Measurements from ENCODE around the gene PDGFRB.

The PDGFRB gene

GRCh38 chr5:150126199-150126920 lies 29.3 kb downstream of the PDGFRB start:
- Histone ChIP-seq H3K4me3 (ENCODE audit: insufficient read depth, low read length, poor library complexity, severe bottlenecking) (no peak overlapping the region), H3K79me2 (ENCODE audit: insufficient read depth, low read length) (no peaks in the 10 kb centered on the region), H3K36me3 (ENCODE audit: low read length) (no peaks in the 10 kb centered on the region), H3K4me2 (ENCODE audit: low read depth, low read length, poor library complexity, severe bottlenecking) (no peak overlapping the region), H3K9me3 (ENCODE audit: insufficient read depth, low read length) (no peaks in the 10 kb centered on the region), H3K9ac (ENCODE audit: low read length) (no peak overlapping the region), H3K27ac (ENCODE audit: low read depth, low read length) (no peak overlapping the region), H3K27me3 (ENCODE audit: low read length) (no peaks in the 10 kb centered on the region), H3K9me2 (replicated peaks; ENCODE audit: insufficient read depth, low read length) (no peaks in the 10 kb centered on the region), H4K20me1 (ENCODE audit: low read depth, low read length) (no peaks in the 10 kb centered on the region), H3F3A (ENCODE audit: insufficient read depth) (no peaks in the 10 kb centered on the region), H2AFZ (ENCODE audit: low read depth, low read length, severe bottlenecking) (no peak overlapping the region)
- TF ChIP-seq CTCF (IDR thresholded peaks at IDR 0.05; ENCODE audit: insufficient read depth, low read length, poor library complexity, severe bottlenecking) (no peak), EZH2phosphoT487 (conservative IDR thresholded peaks at IDR 0.05; ENCODE audit: low read length) (no peak)

GRCh38 chr5:150125334-150125733 lies 30.3 kb downstream of the PDGFRB start:
- Histone ChIP-seq H3K36me3 (ENCODE audit: low read length) (no peaks in the 10 kb centered on the region), H2AFZ (ENCODE audit: low read depth, low read length, severe bottlenecking) (no peak overlapping the region), H3K27me3 (ENCODE audit: low read length) (no peaks in the 10 kb centered on the region), H3K27ac (ENCODE audit: low read depth, low read length) (no peak overlapping the region), H3K4me3 (ENCODE audit: insufficient read depth, low read length, poor library complexity, severe bottlenecking) (no peak overlapping the region), H3K9ac (ENCODE audit: low read length) (no peak overlapping the region), H3F3A (ENCODE audit: insufficient read depth) (no peaks in the 10 kb centered on the region), H3K4me2 (ENCODE audit: low read depth, low read length, poor library complexity, severe bottlenecking) (no peak overlapping the region), H3K79me2 (ENCODE audit: insufficient read depth, low read length) (no peaks in the 10 kb centered on the region), H3K9me3 (ENCODE audit: insufficient read depth, low read length) (no peaks in the 10 kb centered on the region), H4K20me1 (ENCODE audit: low read depth, low read length) (no peaks in the 10 kb centered on the region), H3K9me2 (replicated peaks; ENCODE audit: insufficient read depth, low read length) (no peaks in the 10 kb centered on the region)
- TF ChIP-seq EZH2phosphoT487 (conservative IDR thresholded peaks at IDR 0.05; ENCODE audit: low read length) (no peak), CTCF (IDR thresholded peaks at IDR 0.05; ENCODE audit: insufficient read depth, low read length, poor library complexity, severe bottlenecking) (no peak)

- no peaks in the 10 kb centered on the region for H3K36me3 ChIP-seq (ENCODE audit: low read length)
- H3K27me3 ChIP-seq (ENCODE audit: low read length): no peaks in the 10 kb centered on the region
These were observed 31.0 kb downstream of the PDGFRB start for GRCh38 chr5:150124596-150124995.

More at GRCh38 chr5:150124596-150124995, 31.0 kb downstream of the PDGFRB start:
- Histone ChIP-seq H3K9me2 (replicated peaks; ENCODE audit: insufficient read depth, low read length) (no peaks in the 10 kb centered on the region), H3K27ac (ENCODE audit: low read depth, low read length) (no peak overlapping the region), H3K4me2 (ENCODE audit: low read depth, low read length, poor library complexity, severe bottlenecking) (no peak overlapping the region), H3K9me3 (ENCODE audit: insufficient read depth, low read length) (no peaks in the 10 kb centered on the region), H3K4me3 (ENCODE audit: insufficient read depth, low read length, poor library complexity, severe bottlenecking) (no peak overlapping the region), H4K20me1 (ENCODE audit: low read depth, low read length) (no peaks in the 10 kb centered on the region), H3K9ac (ENCODE audit: low read length) (no peak overlapping the region), H3K79me2 (ENCODE audit: insufficient read depth, low read length) (no peaks in the 10 kb centered on the region), H2AFZ (ENCODE audit: low read depth, low read length, severe bottlenecking) (no peak overlapping the region), H3F3A (ENCODE audit: insufficient read depth) (no peaks in the 10 kb centered on the region)
- no peak for TF ChIP-seq EZH2phosphoT487 (conservative IDR thresholded peaks at IDR 0.05; ENCODE audit: low read length)
- TF ChIP-seq CTCF (IDR thresholded peaks at IDR 0.05; ENCODE audit: insufficient read depth, low read length, poor library complexity, severe bottlenecking): no peak

Data from SU-DHL-6 (cell line).